ENCODE measurements around the gene DACH2.

- TF ChIP-seq YY1 (IDR thresholded peaks at IDR 0.05; ENCODE audit: low read depth) (no peak), CTCF (IDR thresholded peaks at IDR 0.05) (peak; percentile 35), EZH2phosphoT487 (IDR thresholded peaks at IDR 0.05; ENCODE audit: borderline replicate concordance, low read depth) (no peak), TCF12 (IDR thresholded peaks at IDR 0.05) (no peak), GABPA (IDR thresholded peaks at IDR 0.05; ENCODE audit: low read depth) (no peak), MXI1 (IDR thresholded peaks at IDR 0.05; ENCODE audit: low read depth, low read length) (no peak), TAF1 (IDR thresholded peaks at IDR 0.05; ENCODE audit: borderline replicate concordance, low read depth, low read length) (no peak), MAX (IDR thresholded peaks at IDR 0.05; ENCODE audit: low read depth) (no peak)
Measured at GRCh38 chrX:86192827-86193226, 44.6 kb downstream of the DACH2 start.
